Activated CD4-positive, alpha-beta T cell treated with anti-CD3 and anti-CD28 coated beads, Interleukin-10, Interleukin-2, amounts not matched to agents 100 ng/mL and 50 ng/mL, durations not matched to agents 16 hours and 8 hours (primary cell): ENCODE measurements around the gene TDO2.

ENCODE experiments used
- DNase-seq: peaks from one replicate; pipeline ENCODE4 v3.0.0-alpha.2; 2020

The TDO2 gene

DNA sequence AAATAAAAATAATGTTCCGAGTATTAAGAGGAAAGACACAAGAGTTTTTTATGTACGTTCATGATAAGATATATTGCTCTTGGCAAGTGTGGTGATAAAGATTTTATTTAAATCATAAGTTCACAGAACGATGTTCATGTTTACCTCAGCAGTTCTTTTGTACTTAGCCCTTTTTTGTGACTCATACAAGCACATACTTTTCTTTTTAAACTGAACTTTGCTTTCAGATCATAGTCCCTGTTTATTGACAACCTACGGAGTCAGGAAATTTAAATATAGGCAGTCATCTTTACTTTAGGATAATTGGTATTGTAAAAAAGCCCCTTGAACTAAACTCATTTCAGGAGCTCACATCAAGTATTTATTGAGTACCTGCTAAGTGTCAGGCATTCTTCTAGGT is 51.4 kb downstream of the TDO2 start:
- no peak for DNase-seq

- DNase-seq: no peak
Measured at GRCh38 chr4:155956461-155956860, 53.0 kb downstream of the TDO2 start.

GRCh38 chr4:155959417-155959816 is 55.9 kb downstream of the TDO2 start:
- no peak for DNase-seq

DNA sequence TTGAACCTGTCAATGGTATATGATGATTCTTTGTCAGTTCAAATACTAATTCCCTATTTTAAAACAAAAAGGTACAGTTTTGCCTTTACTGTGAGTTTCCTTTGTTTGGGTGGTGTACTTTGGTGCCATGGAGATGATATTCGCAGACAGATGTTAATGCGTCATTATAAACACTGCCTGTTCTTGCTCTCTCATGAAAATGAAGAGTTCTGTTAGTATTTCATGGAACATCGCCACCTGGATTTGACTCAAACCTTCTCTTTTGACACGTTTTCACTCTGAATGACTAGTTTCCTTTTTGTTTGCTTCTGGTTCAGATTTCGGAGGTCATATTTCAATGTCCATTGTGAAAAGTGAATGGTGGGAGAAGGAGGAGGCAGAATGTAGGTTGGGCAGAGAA is 57.0 kb downstream of the TDO2 start:
- no peak for DNase-seq

DNA sequence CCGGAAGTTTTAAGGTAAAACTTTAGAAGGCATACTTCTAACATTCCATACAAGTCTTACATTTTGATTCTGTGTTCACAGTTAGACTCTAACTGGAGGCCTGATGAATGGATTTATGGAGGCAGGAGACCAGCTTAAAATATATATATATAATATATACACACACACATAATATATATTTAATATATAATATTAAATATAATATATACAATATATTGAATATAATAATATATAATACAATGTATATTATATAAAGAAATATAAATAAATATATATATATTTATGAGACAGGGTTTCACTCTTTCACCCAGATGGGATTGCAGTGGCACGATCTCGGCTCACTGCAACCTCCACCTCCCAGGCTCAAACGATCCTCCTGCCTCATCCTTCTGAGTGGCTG is 58.1 kb downstream of the TDO2 start:
- no peak for DNase-seq

DNA sequence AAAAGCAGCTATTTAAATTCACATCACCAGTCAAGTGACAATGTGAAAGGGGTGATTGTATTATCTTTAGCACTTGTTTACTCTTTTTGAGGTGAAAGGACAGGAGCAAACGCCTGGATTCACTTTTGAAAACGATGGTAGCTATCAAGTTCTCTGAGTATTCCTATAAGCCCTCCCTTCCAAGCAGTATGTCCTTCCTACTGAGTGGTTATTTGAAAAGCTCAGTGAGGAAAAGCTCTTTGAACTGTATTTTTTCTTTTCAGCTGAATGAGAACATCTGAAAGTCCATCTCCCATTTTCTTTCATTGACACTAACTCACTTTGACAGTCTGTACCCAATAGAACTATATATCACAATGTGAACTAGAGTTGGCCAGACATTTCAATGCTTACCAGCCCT is 59.3 kb downstream of the TDO2 start:
- no peak for DNase-seq

- DNase-seq: no peak
Measured at GRCh38 chr4:155964016-155964891, 60.8 kb downstream of the TDO2 start.

DNA sequence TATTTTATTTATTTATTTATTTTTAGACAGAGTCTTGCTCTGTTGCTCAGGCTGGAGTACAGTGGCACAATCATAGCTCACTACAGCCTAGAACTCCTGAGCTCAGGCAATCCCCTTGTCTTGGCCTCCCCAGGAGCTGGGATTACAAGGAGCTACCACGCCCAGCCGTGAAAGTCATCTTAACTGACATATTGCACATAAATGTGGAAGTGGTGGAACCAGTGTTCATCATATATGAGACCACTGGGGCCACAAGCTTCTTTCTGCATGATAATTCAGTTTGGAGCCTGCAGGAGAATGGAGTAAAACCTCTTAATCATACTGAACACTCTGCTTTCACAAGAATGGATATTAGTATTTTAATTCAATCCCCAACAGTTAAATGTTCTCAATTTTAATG is 62.7 kb downstream of the TDO2 start:
- no peak for DNase-seq

GRCh38 chr4:155966731-155967395 is 63.4 kb downstream of the TDO2 start:
- DNase-seq: no peak
